ENCODE data around the gene METRN.
A peak's percentile ranks its signal among the peaks of the same experiment; 100 is the strongest.

Gene METRN

DNA sequence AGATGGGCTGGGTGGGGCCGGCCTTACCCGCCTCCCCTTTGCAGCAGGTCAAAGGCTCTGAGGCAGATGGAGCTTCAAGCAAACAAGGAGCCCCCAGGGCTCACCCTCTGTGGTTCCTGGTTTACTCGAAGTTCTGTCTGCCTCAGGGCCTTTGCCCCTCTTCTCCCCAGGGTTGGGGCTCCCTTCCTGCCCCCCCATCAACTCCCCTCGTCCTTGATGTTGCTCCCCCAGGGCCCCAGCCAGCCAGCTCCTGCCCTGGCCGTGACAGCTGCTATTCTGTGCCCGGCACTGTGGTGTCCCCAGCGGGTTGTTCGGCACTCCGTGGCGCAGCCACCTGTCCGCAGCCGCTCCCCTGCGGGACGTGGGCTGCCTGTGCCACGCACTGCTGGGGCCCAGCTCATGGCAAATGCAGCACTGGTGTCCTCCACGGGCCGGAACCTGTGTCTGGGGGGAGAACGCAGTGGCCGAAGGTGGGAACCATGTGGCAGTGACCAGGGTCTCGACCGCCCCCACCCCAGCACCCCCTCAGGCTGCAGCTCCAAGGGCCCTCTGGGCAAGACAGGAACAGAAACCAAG lies 4.3 kb upstream of the METRN start:
- TF ChIP-seq, protein P1, sequence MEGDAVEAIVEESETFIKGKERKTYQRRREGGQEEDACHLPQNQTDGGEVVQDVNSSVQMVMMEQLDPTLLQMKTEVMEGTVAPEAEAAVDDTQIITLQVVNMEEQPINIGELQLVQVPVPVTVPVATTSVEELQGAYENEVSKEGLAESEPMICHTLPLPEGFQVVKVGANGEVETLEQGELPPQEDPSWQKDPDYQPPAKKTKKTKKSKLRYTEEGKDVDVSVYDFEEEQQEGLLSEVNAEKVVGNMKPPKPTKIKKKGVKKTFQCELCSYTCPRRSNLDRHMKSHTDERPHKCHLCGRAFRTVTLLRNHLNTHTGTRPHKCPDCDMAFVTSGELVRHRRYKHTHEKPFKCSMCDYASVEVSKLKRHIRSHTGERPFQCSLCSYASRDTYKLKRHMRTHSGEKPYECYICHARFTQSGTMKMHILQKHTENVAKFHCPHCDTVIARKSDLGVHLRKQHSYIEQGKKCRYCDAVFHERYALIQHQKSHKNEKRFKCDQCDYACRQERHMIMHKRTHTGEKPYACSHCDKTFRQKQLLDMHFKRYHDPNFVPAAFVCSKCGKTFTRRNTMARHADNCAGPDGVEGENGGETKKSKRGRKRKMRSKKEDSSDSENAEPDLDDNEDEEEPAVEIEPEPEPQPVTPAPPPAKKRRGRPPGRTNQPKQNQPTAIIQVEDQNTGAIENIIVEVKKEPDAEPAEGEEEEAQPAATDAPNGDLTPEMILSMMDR (IDR thresholded peaks at IDR 0.05), result no peak

DNA sequence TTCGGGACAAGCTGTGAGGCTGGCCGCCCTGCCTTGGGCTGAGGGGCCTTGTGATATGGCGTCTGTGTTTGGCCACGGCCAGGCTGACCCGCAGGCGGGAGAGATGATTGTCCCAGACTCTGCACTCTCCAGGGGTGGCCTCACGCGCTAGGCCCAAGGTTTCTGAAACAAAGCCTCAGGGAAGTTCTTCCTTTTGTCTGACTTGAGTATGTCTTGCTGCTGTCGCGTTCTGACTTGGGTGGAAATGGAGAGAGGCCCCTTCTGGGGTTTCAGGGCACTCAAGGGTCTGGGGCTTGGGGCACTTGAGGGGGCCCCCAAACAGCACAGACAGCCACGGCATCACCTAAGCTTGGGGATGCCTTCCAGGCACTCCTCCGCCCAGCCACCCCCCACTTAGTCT lies 3.8 kb upstream of the METRN start:
- TF ChIP-seq, protein P1 (IDR thresholded peaks at IDR 0.05), result no peak

DNA sequence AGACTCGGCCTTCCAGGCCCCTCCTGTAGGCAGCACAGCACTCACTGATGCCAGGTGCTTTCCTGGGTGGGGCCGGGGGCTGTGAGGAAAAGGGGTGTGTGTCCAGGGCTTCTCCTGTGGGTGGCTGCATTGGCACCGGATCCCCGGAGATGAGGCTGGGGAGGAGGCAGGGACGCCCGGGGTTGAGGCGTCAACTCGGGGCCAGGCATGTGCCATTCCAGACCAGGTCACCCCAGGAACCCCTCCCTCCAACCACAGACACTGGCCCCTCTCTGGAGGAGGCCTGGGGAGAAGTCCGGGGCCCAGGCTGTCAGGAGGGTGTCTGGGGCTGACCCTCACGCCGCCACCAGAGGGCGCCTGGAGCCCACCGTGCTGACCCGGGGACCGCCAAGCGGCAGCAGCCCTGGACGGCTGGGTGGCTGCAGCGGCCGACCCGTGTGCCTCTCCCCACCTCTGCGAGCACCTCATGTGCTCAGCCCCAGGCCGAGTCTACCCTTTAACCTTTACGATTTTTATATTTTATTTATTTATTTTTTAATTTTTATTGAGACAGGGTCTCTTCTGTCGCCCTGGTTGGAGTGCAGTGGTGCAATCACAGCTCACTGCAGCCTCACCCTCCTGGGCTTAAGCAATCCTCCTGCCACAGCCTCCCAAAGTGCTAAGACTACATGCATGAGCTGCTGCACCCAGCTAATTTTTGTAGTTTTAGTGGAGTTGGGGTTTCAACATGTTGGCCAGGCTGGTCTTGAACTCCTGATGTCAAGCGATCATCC lies 3.2 kb upstream of the METRN start:
- TF ChIP-seq, protein P1 (IDR thresholded peaks at IDR 0.05), result peak; percentile 87

DNA sequence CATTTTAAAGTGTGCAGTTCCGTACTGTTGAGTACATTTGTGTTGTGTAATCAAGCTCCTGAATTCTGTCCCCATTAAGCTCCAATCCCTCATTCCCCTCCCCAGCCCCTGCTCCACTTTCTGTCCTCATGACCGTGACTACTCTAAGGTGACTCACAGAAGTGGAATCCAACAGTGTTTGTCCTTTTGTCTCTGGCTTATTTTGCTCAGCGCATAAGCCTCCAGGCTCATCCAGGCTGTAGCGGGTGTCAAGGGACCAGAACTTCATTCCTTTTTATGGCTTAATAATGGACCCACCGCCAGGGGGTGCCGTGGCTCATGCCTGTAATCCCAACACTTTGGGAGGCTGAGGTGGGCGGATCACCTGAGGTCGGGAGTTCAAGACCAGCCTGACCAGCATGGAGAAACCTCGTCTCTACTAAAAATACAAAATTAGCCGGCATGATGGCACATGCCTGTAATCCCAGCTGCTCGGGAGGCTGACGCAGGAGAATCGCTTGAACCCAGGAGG lies 2.1 kb upstream of the METRN start:
- TF ChIP-seq, protein P1 (IDR thresholded peaks at IDR 0.05), result peak; percentile 42

DNA sequence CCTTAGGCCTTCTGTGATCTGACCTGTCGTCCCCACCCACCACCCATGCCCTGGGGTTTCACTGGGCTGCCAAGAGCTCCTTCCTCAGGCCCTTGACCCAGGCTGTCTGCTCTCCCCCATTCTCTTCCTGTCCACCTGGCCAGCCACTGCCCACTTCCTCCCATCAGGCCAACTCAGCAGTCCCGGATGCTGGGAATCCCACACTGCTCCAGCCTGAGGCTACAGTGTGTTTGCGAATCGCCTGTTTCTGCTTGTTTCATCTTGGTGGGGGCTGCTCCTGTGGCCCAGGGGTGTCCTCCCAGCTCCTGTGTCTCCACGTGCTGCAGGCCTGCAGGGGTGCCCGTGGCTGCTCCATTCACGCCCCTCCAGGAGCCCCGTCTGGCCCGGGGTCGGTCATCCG lies 839 bp upstream of the METRN start:
- TF ChIP-seq, protein P1 (IDR thresholded peaks at IDR 0.05), result no peak

DNA sequence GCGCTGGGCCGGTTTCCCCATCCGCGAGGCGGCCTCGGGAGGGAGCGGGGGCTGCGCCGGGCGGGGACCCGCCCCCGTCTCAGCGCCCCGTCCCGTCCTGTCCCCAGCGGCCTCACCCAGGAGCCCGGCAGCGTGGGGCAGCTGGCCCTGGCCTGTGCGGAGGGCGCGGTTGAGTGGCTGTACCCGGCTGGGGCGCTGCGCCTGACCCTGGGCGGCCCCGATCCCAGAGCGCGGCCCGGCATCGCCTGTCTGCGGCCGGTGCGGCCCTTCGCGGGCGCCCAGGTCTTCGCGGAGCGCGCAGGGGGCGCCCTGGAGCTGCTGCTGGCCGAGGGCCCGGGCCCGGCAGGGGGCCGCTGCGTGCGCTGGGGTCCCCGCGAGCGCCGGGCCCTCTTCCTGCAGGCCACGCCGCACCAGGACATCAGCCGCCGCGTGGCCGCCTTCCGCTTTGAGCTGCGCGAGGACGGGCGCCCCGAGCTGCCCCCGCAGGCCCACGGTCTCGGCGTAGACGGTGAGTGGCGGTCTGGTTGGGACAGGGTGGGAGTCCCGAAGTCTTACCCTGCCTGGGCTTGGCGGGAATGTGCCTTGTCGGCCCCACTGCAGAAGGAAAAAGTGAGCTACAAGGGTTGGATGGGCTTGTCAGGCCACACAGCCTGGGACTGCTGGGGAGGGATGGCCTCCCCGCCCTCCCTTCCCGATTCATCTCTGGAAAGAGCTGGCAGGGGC lies 720 bp downstream of the METRN start:
- TF ChIP-seq, protein P1 (IDR thresholded peaks at IDR 0.05), result peak; percentile 50

DNA sequence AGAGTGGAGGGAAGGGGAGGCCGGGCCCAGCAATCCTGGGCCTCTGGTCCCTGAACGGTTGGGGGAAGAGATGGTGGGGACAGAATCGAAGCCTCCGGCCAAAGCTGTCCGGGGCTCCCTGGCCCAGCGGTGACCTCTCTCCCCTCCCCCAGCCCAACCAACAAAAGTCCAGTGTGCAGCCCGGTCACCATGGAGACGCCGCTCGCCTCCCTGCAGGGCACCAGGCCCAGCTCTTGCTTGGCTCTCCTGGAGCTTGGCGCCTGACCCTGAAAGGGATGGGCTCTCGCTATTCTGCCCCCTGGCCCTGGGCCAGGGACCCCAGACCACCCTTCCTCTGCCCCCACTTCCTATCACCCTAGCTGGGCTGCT lies 1.3 kb downstream of the METRN start:
- TF ChIP-seq, protein P1 (IDR thresholded peaks at IDR 0.05), result no peak

Measured in LNCAP (cell line).